ENCODE measurements around the gene NOP9.

NOP9 gene

GRCh38 chr14:24343795-24344660 lies 44.4 kb downstream of the NOP9 start:
- Histone ChIP-seq H3K27me3 (replicated peaks; ENCODE audit: insufficient read depth, low read length) (no peaks in the 10 kb centered on the region), H3K4me2 (ENCODE audit: low read depth, low read length) (no peak overlapping the region), H3K36me3 (replicated peaks; ENCODE audit: insufficient read depth, low read length) (no peaks in the 10 kb centered on the region)

GRCh38 chr14:24347134-24347533 lies 47.5 kb downstream of the NOP9 start:
- Histone ChIP-seq H3K9me3 (replicated peaks; ENCODE audit: insufficient read depth, low read length) (no peaks in the 10 kb centered on the region), H3K9ac (ENCODE audit: low read length) (no peak overlapping the region), H3K4me1 (ENCODE audit: low read length) (no peaks in the 10 kb centered on the region), H3K79me2 (ENCODE audit: low read length) (no peaks in the 10 kb centered on the region), H3K36me3 (replicated peaks; ENCODE audit: insufficient read depth, low read length) (no peaks in the 10 kb centered on the region), H3F3A (ENCODE audit: insufficient read depth, low read length) (no peaks in the 10 kb centered on the region), H3K4me3 (ENCODE audit: low read length) (no peak overlapping the region), H3K9me2 (replicated peaks; ENCODE audit: insufficient read depth, low read length) (no peaks in the 10 kb centered on the region), H3K27ac (ENCODE audit: low read length) (no peak overlapping the region), H4K20me1 (ENCODE audit: insufficient read depth, low read length) (no peaks in the 10 kb centered on the region), H2AFZ (ENCODE audit: low read length) (no peak overlapping the region), H3K27me3 (replicated peaks; ENCODE audit: insufficient read depth, low read length) (no peaks in the 10 kb centered on the region), H3K4me2 (ENCODE audit: low read depth, low read length) (no peak overlapping the region)
- DNase-seq: no peak
- TF ChIP-seq EZH2 (optimal IDR thresholded peaks at IDR 0.05; ENCODE audit: low read depth, low read length): no peak
- no peak for TF ChIP-seq CTCF (IDR thresholded peaks at IDR 0.05; ENCODE audit: low read length)
- TF ChIP-seq EZH2phosphoT487 (IDR thresholded peaks at IDR 0.05; ENCODE audit: low read length): no peak

More at GRCh38 chr14:24343795-24344660, 44.4 kb downstream of the NOP9 start:
- H3K4me1 ChIP-seq (ENCODE audit: low read length): no peaks in the 10 kb centered on the region
- H3K9me2 ChIP-seq (replicated peaks; ENCODE audit: insufficient read depth, low read length): no peaks in the 10 kb centered on the region
- no peaks in the 10 kb centered on the region for H3F3A ChIP-seq (ENCODE audit: insufficient read depth, low read length)
- H4K20me1 ChIP-seq (ENCODE audit: insufficient read depth, low read length): no peaks in the 10 kb centered on the region
- H3K9ac ChIP-seq (ENCODE audit: low read length): no peak overlapping the region
- H3K9me3 ChIP-seq (replicated peaks; ENCODE audit: insufficient read depth, low read length): no peaks in the 10 kb centered on the region
- no peak overlapping the region for H3K27ac ChIP-seq (ENCODE audit: low read length)
- DNase-seq: no peak
- H3K79me2 ChIP-seq (ENCODE audit: low read length): no peaks in the 10 kb centered on the region
- no peak overlapping the region for H2AFZ ChIP-seq (ENCODE audit: low read length)
- TF ChIP-seq EZH2phosphoT487 (IDR thresholded peaks at IDR 0.05; ENCODE audit: low read length): no peak
- TF ChIP-seq CTCF (IDR thresholded peaks at IDR 0.05; ENCODE audit: low read length): no peak
- TF ChIP-seq EZH2 (optimal IDR thresholded peaks at IDR 0.05; ENCODE audit: low read depth, low read length): no peak
- no peak overlapping the region for H3K4me3 ChIP-seq (ENCODE audit: low read length)

GRCh38 chr14:24348186-24348585 lies 48.5 kb downstream of the NOP9 start:
- DNase-seq: no peak
- Histone ChIP-seq H3K4me3 (ENCODE audit: low read length) (no peak overlapping the region), H3K4me1 (ENCODE audit: low read length) (no peaks in the 10 kb centered on the region), H2AFZ (ENCODE audit: low read length) (no peak overlapping the region), H4K20me1 (ENCODE audit: insufficient read depth, low read length) (no peaks in the 10 kb centered on the region), H3K4me2 (ENCODE audit: low read depth, low read length) (no peak overlapping the region), H3K9me3 (replicated peaks; ENCODE audit: insufficient read depth, low read length) (no peaks in the 10 kb centered on the region), H3K27me3 (replicated peaks; ENCODE audit: insufficient read depth, low read length) (no peaks in the 10 kb centered on the region), H3K9ac (ENCODE audit: low read length) (no peak overlapping the region), H3K79me2 (ENCODE audit: low read length) (no peaks in the 10 kb centered on the region), H3K9me2 (replicated peaks; ENCODE audit: insufficient read depth, low read length) (no peaks in the 10 kb centered on the region), H3K36me3 (replicated peaks; ENCODE audit: insufficient read depth, low read length) (no peaks in the 10 kb centered on the region), H3K27ac (ENCODE audit: low read length) (no peak overlapping the region), H3F3A (ENCODE audit: insufficient read depth, low read length) (no peaks in the 10 kb centered on the region)
- TF ChIP-seq EZH2 (optimal IDR thresholded peaks at IDR 0.05; ENCODE audit: low read depth, low read length): no peak
- TF ChIP-seq EZH2phosphoT487 (IDR thresholded peaks at IDR 0.05; ENCODE audit: low read length): no peak
- TF ChIP-seq CTCF (IDR thresholded peaks at IDR 0.05; ENCODE audit: low read length): no peak
